H1 (cell line): ENCODE measurements around the gene CSNK1G2. TPM values are rescaled to one million over a fixed set of nuclear protein-coding genes. Genes with fewer than 3 reads are reported as not detected.

ENCODE experiments used
- CTCF ChIA-PET: fragments of 300-600 bp; sonication (Branson Sonifier 250); formaldehyde crosslinking; loops from one replicate; lab custom pipeline; 2021; ENCODE audit not compliant: partially characterized antibody; lab: Charles Lee
- POLR2A ChIA-PET: fragments of 300-600 bp; sonication (Branson Sonifier 250); formaldehyde crosslinking; loops from one replicate; lab custom pipeline; 2021; ENCODE audit warnings: inconsistent platforms; ENCODE audit not compliant: partially characterized antibody; lab: Charles Lee
- DNase-seq, 2 experiments: peaks; one replicate each; pipeline versions ENCODE4 v3.0.0 to v3.0.0-alpha.2; 2010 to 2022; ENCODE audit warnings: low spot score in 2 of 2, low read depth in 1 of 2, mixed read lengths in 1 of 2
- FAIRE-seq: peaks from 2 replicates; lab custom pipeline; 2011; peaks lifted over from hg19 to GRCh38; lab: Jason Lieb, UNC
- H2AFZ ChIP-seq: 2 replicates; pipeline ENCODE4 v1.8.1; 2012; ENCODE audit warnings: low read length, inconsistent platforms
- H2AK5ac ChIP-seq: 2 replicates; pipeline ENCODE4 v1.6.1; 2013; ENCODE audit warnings: low read depth, low read length
- H2BK120ac ChIP-seq: replicated peaks from 2 replicates; pipeline ENCODE3; 2013; ENCODE audit warnings: low read depth, low read length, inconsistent platforms
- H2BK12ac ChIP-seq: 2 replicates; pipeline ENCODE4 v1.6.1; 2013; ENCODE audit warnings: low read depth, low read length
- H2BK15ac ChIP-seq: 2 replicates; pipeline ENCODE4 v1.6.1; 2013; ENCODE audit warnings: low read length
- H2BK20ac ChIP-seq: 2 replicates; pipeline ENCODE4 v1.6.1; 2013; ENCODE audit warnings: low read length
- H2BK5ac ChIP-seq: 2 replicates; pipeline ENCODE4 v1.6.1; 2013; ENCODE audit warnings: low read depth, low read length
- H3K14ac ChIP-seq: 2 replicates; pipeline ENCODE4 v1.6.1; 2013; ENCODE audit warnings: inconsistent platforms; ENCODE audit not compliant: insufficient read length
- H3K18ac ChIP-seq: 2 replicates; pipeline ENCODE4 v1.6.1; 2013; ENCODE audit warnings: low read length; ENCODE audit errors: extremely low read depth
- H3K23ac ChIP-seq: 2 replicates; pipeline ENCODE4 v1.6.1; 2013; ENCODE audit warnings: inconsistent platforms; ENCODE audit not compliant: insufficient read length
- H3K23me2 ChIP-seq: 2 replicates; pipeline ENCODE4 v1.6.1; 2013; ENCODE audit warnings: low read depth, low read length
- H3K27ac ChIP-seq: 2 replicates; pipeline ENCODE4 v1.6.1; 2011; ENCODE audit warnings: low read depth, low read length, inconsistent platforms
- H3K27me3 ChIP-seq, 4 experiments: replicated peaks in 1 of 4; 1 replicate in 1 of 4; 2 replicates in 3 of 4; pipeline versions ENCODE4 v1.6.1 to v1.8.1; 2011 to 2013; ENCODE audit warnings: low read length in 3 of 4, mild to moderate bottlenecking in 3 of 4, inconsistent platforms in 2 of 4, mixed read lengths in 2 of 4, moderate library complexity in 1 of 4; ENCODE audit not compliant: control insufficient read depth in 3 of 4, insufficient read depth in 3 of 4; ENCODE audit errors: extremely low read depth in 1 of 4
- H3K36me3 ChIP-seq, 4 experiments: 2 replicates each; pipeline versions ENCODE4 v1.6.1 to v1.8.1; 2011 to 2013; ENCODE audit warnings: mild to moderate bottlenecking in 4 of 4, low read length in 3 of 4, moderate library complexity in 2 of 4, control low read depth in 1 of 4, inconsistent platforms in 1 of 4; ENCODE audit not compliant: insufficient read depth in 4 of 4, control insufficient read depth in 2 of 4
- H3K4ac ChIP-seq: replicated peaks from 2 replicates; pipeline ENCODE3; 2013; ENCODE audit warnings: low read length, low read depth, mixed read lengths, inconsistent platforms; ENCODE audit not compliant: insufficient read length
- H3K4me1 ChIP-seq, 4 experiments: replicated peaks in 1 of 4; 1 replicate in 1 of 4; 2 replicates in 3 of 4; pipeline versions ENCODE4 v1.6.1 to v1.8.1; 2011 to 2013; ENCODE audit warnings: low read length in 3 of 4, inconsistent platforms in 2 of 4, mixed read lengths in 1 of 4; ENCODE audit not compliant: insufficient read depth in 4 of 4, control insufficient read depth in 3 of 4
- H3K4me2 ChIP-seq, 2 experiments: 2 replicates each; pipeline versions ENCODE4 v1.6.1 to v1.8.1; 2011 to 2013; ENCODE audit warnings: low read depth in 2 of 2, low read length in 2 of 2, control low read depth in 1 of 2, inconsistent platforms in 1 of 2, mild to moderate bottlenecking in 1 of 2; ENCODE audit not compliant: insufficient read depth in 1 of 2
- H3K4me3 ChIP-seq, 4 experiments: fragments of 200-600, 300-600 bp in 1 of 4; sonication (generic), shearing (Covaris generic), sonication (Bioruptor Twin) in 1 of 4; 2 replicates each; pipeline versions ENCODE4 v1.5.1 to v1.8.1; 2011 to 2016; ENCODE audit warnings: low read length in 4 of 4, low read depth in 3 of 4, control low read depth in 2 of 4, inconsistent platforms in 2 of 4, mild to moderate bottlenecking in 2 of 4, mixed read lengths in 1 of 4, moderate library complexity in 1 of 4; ENCODE audit not compliant: insufficient read depth in 2 of 4; ENCODE audit errors: extremely low read depth in 1 of 4
- H3K56ac ChIP-seq: replicated peaks from 2 replicates; pipeline ENCODE3; 2013; ENCODE audit warnings: low read depth, mild to moderate bottlenecking, mixed read lengths, low read length, inconsistent platforms; ENCODE audit not compliant: insufficient read length
- H3K79me1 ChIP-seq: 2 replicates; pipeline ENCODE4 v1.6.1; 2013; ENCODE audit warnings: low read depth, low read length, control low read depth
- H3K79me2 ChIP-seq, 2 experiments: 2 replicates each; pipeline versions ENCODE4 v1.6.1 to v1.8.1; 2012 to 2013; ENCODE audit warnings: low read length in 2 of 2, mild to moderate bottlenecking in 2 of 2, inconsistent platforms in 1 of 2; ENCODE audit not compliant: insufficient read depth in 2 of 2, control insufficient read depth in 1 of 2
- H3K9ac ChIP-seq, 4 experiments: replicated peaks in 1 of 4; 1 replicate in 1 of 4; 2 replicates in 3 of 4; pipeline versions ENCODE4 v1.6.1 to v1.8.1; 2011 to 2013; ENCODE audit warnings: low read depth in 3 of 4, low read length in 3 of 4, control low read depth in 2 of 4, mild to moderate bottlenecking in 2 of 4, moderate library complexity in 2 of 4, inconsistent platforms in 1 of 4; ENCODE audit errors: extremely low read depth in 1 of 4
- H3K9me3 ChIP-seq, 2 experiments: 2 replicates each; pipeline versions ENCODE4 v1.6.1 to v1.8.1; 2012 to 2013; ENCODE audit warnings: mild to moderate bottlenecking in 2 of 2, moderate library complexity in 2 of 2, control low read depth in 1 of 2, inconsistent platforms in 1 of 2, low read depth in 1 of 2, low read length in 1 of 2, mixed read lengths in 1 of 2; ENCODE audit not compliant: insufficient read depth in 2 of 2
- H4K20me1 ChIP-seq, 2 experiments: replicated peaks in 1 of 2; 2 replicates each; pipeline versions ENCODE3 to v1.8.1; 2011 to 2013; ENCODE audit warnings: inconsistent platforms in 2 of 2, low read length in 2 of 2, mild to moderate bottlenecking in 1 of 2; ENCODE audit not compliant: insufficient read depth in 2 of 2, control insufficient read depth in 1 of 2
- H4K5ac ChIP-seq: 2 replicates; pipeline ENCODE4 v1.6.1; 2013; ENCODE audit warnings: low read length, low read depth, mixed read lengths, inconsistent platforms; ENCODE audit not compliant: insufficient read length
- H4K8ac ChIP-seq: 2 replicates; pipeline ENCODE4 v1.8.0; 2013; ENCODE audit warnings: mild to moderate bottlenecking, moderate library complexity, low read length, inconsistent platforms; ENCODE audit not compliant: insufficient read depth; ENCODE audit errors: extremely low read depth
- H4K91ac ChIP-seq: replicated peaks from 2 replicates; pipeline ENCODE3; 2013; ENCODE audit warnings: low read length, mixed read lengths, inconsistent platforms; ENCODE audit not compliant: insufficient read length
- ASH2L ChIP-seq: fragments of 200-600, 300-600 bp; sonication (generic); IDR thresholded peaks from one replicate; pipeline ENCODE4 v1.7.1; 2017; ENCODE audit warnings: low read length
- CTCF ChIP-seq, 3 experiments: IDR thresholded peaks; 1 replicate in 2 of 3; 2 replicates in 1 of 3; pipeline versions ENCODE4 v1.5.1 to v1.6.1; 2011; ENCODE audit warnings: low read length in 3 of 3, mild to moderate bottlenecking in 3 of 3, inconsistent platforms in 2 of 3, low read depth in 1 of 3, moderate library complexity in 1 of 3; ENCODE audit not compliant: insufficient read depth in 1 of 3; ENCODE audit errors: control extremely low read depth in 1 of 3
- RAD21 ChIP-seq, 2 experiments: IDR thresholded peaks in 1 of 2; conservative IDR thresholded peaks in 1 of 2; 2 replicates each; pipeline ENCODE4 v1.6.1; 2011; ENCODE audit warnings: low read depth in 2 of 2, low read length in 2 of 2, improper control_type of control experiment in 1 of 2, inconsistent platforms in 1 of 2, mild to moderate bottlenecking in 1 of 2, moderate library complexity in 1 of 2
- RXRA ChIP-seq: IDR thresholded peaks from 2 replicates; pipeline ENCODE4 v1.6.1; 2011; ENCODE audit warnings: low read depth, mild to moderate bottlenecking, low read length, moderate library complexity; ENCODE audit not compliant: insufficient read depth
- SP4 ChIP-seq: IDR thresholded peaks from 2 replicates; pipeline ENCODE4 v1.6.1; 2012; ENCODE audit warnings: low read length, inconsistent platforms
- TAF1 ChIP-seq: IDR thresholded peaks from 2 replicates; pipeline ENCODE4 v1.6.1; 2011; ENCODE audit warnings: mild to moderate bottlenecking, low read depth, low read length
- WGBS, 2 experiments: shearing (Covaris generic) in 1 of 2; methylation state at CpG; one replicate each; pipeline versions ENCODE4 v1.1.6 to v1.1.7; 2013 to 2015; ENCODE audit warnings: low lambda C conversion rate in 2 of 2, mixed read lengths in 2 of 2, inconsistent platforms in 1 of 2, low coverage in 1 of 2, missing lambda C conversion rate in 1 of 2; ENCODE audit not compliant: insufficient replicate concordance in 2 of 2, insufficient coverage in 1 of 2, insufficient read length in 1 of 2; ENCODE audit errors: extremely low coverage in 1 of 2, missing lambda C conversion rate in 1 of 2; 5-methylcytosine and 5-hydroxymethylcytosine counted together
- polyA plus RNA-seq, 7 experiments: library from polyadenylated mRNA; depleted of rRNA in 3 of 7; stranded (reverse) in 5 of 7; unstranded in 2 of 7; fragments of >200 nt in 5 of 7; fragments of 200-250 nt in 2 of 7; gene quantifications; 1 replicate in 5 of 7; 2 replicates in 1 of 7; 4 replicates in 1 of 7; pipeline versions ENCODE4 v1.2.1 to v1.2.3, GENCODE V29; 2011 to 2013; ENCODE audit warnings: missing spikeins in 2 of 7, mixed read lengths in 2 of 7
- total RNA-seq: library from RNA; stranded (reverse); fragmentation: NEBNext Ultra II Directional; extraction: Animal tissue kit (Norgen Biotek cat#: 25700); gene quantifications from 2 replicates; pipeline ENCODE4 v1.2.1, GENCODE V29; 2021

Gene CSNK1G2
- total and polyA plus RNA-seq, 2 of the 8 experiments (the other 6 are each of a cell fraction or from before 2014, with no cell fraction given), result 99.5 to 130 TPM

- 100% methylated on average over 1 of the region's 51 CpGs; no CpG with 5 or more reads in 1 of the 2 experiments for WGBS, 2 experiments
- no peak overlapping the region for H4K5ac ChIP-seq
- H2BK20ac ChIP-seq, result no peak overlapping the region
- H2BK12ac ChIP-seq, result no peak overlapping the region
- H3K23ac ChIP-seq, result no peak overlapping the region
- no peak overlapping the region for H2AFZ ChIP-seq
- H3K27ac ChIP-seq, result no peak overlapping the region
- no peak overlapping the region for H2BK120ac ChIP-seq
- no peaks in the 10 kb centered on the region for H3K27me3 ChIP-seq
- no peak overlapping the region for H2AK5ac ChIP-seq
- DNase-seq (no peak), FAIRE-seq (no peak)
- H3K79me1 ChIP-seq, result peaks cover 6% of the 10 kb centered on the region
- no peak overlapping the region for H3K14ac ChIP-seq
- peaks cover 0 to 22% of the 10 kb centered on the region in 2 experiments; a peak in 2 of 4 replicates for H3K79me2 ChIP-seq
- H3K4me3 ChIP-seq, result no peak overlapping the region
- TF ChIP-seq SP4 (no peak), RXRA (no peak), TAF1 (no peak), ASH2L (no peak), CTCF (IDR thresholded peaks at IDR 0.05; ENCODE audit: control extremely low read depth in 1 of 3, insufficient read depth in 1 of 3, low read depth in 1 of 3, low read length in 3 of 3) (no peak), RAD21 (IDR thresholded peaks at IDR 0.05 in 1 of 2, conservative IDR thresholded peaks at IDR 0.05 in 1 of 2; ENCODE audit: low read depth in 2 of 2, low read length in 2 of 2) (no peak)
- H2BK5ac ChIP-seq, result no peak overlapping the region
- peaks cover 19% of the 10 kb centered on the region in 2 experiments for H4K20me1 ChIP-seq
- no peak overlapping the region for H3K4me2 ChIP-seq
- H2BK15ac ChIP-seq, result no peak overlapping the region
- POLR2A ChIA-PET, result no interaction called here
- H3K36me3 ChIP-seq, result peaks cover 3 to 45% (median 8%) of the 10 kb centered on the region in 4 experiments; a peak in 7 of 8 replicates
- H3K9me3 ChIP-seq, result no peaks in the 10 kb centered on the region
- no peak overlapping the region for H4K91ac ChIP-seq
- no peak overlapping the region for H3K18ac ChIP-seq
- CTCF ChIA-PET, result no interaction called here
- H3K9ac ChIP-seq, result no peak overlapping the region
- H4K8ac ChIP-seq, result no peak overlapping the region
- H3K56ac ChIP-seq, result no peak overlapping the region
- no peak overlapping the region for H3K4ac ChIP-seq
- no peaks in the 10 kb centered on the region for H3K23me2 ChIP-seq
- no peaks in the 10 kb centered on the region for H3K4me1 ChIP-seq
Measured at GRCh38 chr19:1978346-1978894, 37.4 kb downstream of the CSNK1G2 start.
